WI38 (cell line): ENCODE data around the gene KBTBD12.

Source experiments
- H3K4me3 ChIP-seq: 2 replicates; pipeline ENCODE4 v1.5.1; 2011; ENCODE audit warnings: low read depth, mild to moderate bottlenecking, control low read depth, low read length
- TF ChIP-seq, protein P1 (sequence below): IDR thresholded peaks from 2 replicates; pipeline ENCODE4 v1.5.1; 2012; ENCODE audit warnings: low read depth, mild to moderate bottlenecking, control low read depth, low read length

KBTBD12 gene

DNA sequence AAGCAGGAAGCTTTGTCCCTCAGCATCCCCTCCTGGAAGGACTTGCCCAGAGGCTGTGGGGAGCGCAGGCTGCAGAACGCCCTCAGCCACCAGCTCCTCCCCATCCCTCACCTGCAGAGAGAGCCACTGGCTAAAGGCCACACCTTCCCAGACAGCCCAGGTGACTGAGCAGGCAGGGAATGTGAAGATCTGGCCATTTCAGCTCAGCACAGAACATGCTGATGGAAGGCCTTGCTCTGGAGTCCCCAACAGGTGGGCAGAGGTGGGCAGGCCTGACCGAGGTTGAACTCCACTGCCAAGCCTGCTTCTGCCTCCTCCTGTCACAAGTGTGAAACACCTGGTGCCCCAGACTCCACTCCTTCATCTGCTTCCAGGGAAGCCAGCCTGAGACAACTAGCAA, 86.5 kb downstream of the KBTBD12 start:
- no peak overlapping the region for H3K4me3 ChIP-seq
- TF ChIP-seq, protein P1, sequence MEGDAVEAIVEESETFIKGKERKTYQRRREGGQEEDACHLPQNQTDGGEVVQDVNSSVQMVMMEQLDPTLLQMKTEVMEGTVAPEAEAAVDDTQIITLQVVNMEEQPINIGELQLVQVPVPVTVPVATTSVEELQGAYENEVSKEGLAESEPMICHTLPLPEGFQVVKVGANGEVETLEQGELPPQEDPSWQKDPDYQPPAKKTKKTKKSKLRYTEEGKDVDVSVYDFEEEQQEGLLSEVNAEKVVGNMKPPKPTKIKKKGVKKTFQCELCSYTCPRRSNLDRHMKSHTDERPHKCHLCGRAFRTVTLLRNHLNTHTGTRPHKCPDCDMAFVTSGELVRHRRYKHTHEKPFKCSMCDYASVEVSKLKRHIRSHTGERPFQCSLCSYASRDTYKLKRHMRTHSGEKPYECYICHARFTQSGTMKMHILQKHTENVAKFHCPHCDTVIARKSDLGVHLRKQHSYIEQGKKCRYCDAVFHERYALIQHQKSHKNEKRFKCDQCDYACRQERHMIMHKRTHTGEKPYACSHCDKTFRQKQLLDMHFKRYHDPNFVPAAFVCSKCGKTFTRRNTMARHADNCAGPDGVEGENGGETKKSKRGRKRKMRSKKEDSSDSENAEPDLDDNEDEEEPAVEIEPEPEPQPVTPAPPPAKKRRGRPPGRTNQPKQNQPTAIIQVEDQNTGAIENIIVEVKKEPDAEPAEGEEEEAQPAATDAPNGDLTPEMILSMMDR: no peak

DNA sequence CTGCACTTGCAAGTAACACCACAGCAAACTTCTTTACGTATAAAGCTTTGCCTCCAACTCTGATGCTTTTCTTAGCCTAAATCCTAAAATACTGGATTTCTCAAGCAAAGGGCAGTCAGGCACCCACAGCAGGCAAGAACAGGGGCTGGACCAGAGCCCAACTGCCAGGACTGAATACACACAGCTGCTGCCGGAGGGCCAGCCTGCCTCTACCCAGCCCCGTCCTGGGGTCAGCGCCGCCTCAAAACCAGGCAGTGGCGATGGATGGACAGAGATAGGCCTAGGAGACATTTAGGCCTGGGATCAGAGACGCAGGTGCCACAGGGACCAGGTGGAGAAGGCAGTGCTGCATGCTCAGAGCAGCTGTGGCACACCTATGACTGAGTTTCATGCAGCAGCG, 89.6 kb downstream of the KBTBD12 start:
- no peak overlapping the region for H3K4me3 ChIP-seq
- TF ChIP-seq, protein P1: no peak

DNA sequence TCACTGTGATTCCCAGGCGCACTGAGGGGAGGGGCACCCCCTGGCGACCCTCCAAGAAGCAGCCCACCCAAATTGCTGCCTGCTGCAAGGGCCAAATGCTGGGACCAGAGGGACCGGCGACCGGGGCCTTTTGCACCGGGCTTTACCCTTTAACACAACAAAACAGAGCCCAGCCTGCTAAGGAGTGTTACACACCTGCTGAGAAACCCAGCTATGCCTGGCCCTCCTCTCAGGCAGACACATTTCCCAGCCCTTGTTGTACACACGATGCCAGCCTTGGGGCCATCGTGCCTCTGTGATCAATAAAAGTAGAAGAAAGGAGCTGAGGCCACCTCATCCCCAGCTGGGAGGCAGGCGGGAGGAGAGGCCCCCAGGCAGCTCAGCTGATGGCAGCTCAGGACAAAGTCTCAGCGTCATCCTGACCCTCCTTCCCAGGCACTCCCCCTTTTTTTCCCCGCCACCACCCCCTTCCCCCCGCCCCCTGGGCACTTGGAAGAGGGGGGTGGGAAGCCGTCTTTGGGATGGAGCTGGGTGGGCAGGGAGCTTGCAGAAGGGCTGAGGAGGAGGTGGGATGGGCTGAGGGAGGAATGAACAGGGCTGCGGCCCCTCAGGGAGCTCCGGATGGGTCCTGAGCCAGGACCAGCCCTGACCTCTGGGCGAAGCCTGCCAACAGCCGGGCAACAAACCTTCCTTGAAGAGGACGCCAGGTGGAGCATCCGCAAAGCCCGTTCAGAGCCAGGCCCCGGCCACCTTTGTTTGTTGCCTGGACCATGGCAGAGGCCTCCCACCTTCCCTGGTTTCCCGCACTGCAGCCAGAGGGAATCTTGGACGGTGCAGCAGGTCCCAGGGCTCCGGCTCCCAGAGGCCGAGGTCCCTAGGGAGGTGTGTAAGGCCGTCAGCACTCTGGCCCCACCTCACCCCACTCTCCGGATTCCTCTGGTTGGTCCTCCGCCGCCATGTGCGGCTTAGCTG, 91.3 kb downstream of the KBTBD12 start:
- TF ChIP-seq, protein P1: no peak
- H3K4me3 ChIP-seq: no peak overlapping the region

DNA sequence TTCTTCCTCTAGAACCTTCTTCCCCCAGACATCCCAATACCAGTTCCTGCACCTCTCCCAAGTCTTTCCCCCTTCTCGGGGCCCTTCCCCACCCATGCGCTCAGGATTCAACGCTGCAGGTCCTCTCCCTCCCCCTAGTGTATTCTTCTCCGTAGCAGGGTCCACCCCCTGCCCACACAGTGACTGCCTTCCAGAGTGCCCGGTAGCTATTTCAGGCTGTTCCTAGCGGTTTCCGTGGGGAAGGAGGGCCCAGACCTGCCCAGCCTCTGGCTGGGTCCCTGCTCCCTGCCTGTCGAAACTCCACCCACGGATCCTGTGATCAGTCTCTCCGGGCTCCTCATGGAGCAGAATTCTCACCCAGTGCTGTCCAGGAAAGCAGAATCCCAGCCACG, 92.0 kb downstream of the KBTBD12 start:
- H3K4me3 ChIP-seq: no peak overlapping the region
- TF ChIP-seq, protein P1: no peak

DNA sequence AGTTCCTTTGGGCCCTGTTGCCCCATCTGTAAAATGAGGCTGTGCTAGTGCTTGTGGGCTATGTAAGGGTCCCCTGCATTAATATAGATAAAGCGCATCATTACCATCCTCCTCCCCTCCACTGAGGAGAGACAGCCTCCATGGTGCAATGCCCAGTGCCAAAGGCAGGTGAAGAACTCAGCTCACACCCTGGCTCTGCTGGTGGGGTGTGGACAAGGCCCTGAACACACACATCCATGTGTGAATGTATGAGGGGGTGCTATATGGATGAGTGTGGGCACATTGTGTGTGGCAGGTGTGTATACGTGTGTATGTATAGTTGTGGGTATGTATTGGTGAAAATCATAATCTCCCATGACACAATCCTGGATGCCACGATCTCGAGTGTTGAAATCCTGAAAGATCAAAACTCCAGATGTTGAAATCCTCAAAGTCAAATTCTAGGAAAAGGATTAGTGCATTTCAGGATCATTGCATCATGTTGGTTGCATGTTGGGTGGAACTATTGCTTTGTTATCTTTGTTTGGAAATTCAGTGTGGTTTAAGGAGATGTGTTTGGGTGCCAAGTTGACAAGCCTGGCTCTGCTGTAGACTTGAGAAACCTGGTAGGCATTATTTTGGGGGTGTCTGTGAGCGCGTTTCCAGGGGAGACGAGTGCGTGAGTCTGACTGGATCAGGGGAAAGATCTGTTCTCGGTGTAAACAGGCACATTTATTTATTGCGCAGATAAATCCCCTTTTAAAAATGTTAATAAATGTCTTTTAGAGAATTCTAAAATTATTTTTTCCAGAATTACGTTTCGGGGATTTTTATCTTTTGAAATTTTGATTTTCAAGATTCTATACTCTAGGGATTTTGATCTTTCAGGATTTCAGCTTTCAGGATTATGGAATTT, 95.2 kb downstream of the KBTBD12 start:
- H3K4me3 ChIP-seq: no peak overlapping the region
- TF ChIP-seq, protein P1: no peak

DNA sequence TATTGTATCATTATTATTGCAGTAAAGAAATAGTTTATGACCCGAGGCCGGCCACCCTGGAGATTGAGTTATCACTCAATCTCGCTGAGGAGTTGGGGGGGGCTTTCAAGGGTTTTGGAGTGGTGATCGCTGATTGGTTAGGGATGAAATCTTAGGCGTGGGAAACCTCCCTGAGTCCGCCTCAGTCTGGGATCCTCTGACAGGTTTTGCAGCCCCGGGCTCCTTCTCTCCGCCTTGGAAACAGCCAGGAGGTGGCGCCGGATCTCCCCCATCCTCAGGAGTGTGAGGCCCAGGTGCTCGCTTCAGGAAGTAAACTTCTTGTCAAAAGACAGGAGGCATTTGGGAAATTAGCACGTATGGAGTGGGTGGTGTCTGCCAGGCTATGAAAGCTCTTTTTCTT, 96.1 kb downstream of the KBTBD12 start:
- H3K4me3 ChIP-seq: no peak overlapping the region
- TF ChIP-seq, protein P1: no peak
